Pancreas (tissue), 10 donors: ENCODE data around the gene APLN. TPM values are rescaled to one million over a fixed set of nuclear protein-coding genes. Genes with fewer than 3 reads are reported as not detected.

Experiments used
- ATAC-seq, 4 donors: fragments of 200-7000 bp; cut with Tn5 transposase; one replicate each; pipeline versions ENCODE4 v1.8.0 to v1.9.1; 2020; ENCODE audit warnings: mild to moderate bottlenecking in 4 of 4, moderate library complexity in 4 of 4
- DNase-seq, 6 donors: peaks; one replicate each; pipeline ENCODE4 v3.0.0-alpha.2; 2020
- FAIRE-seq: peaks from 2 replicates; lab custom pipeline; 2012; peaks lifted over from hg19 to GRCh38; lab: Jason Lieb, UNC
- H3K27ac ChIP-seq, 4 donors: fragments of 200-600 bp; sonication (generic); 1 replicate in 3 of 4; 2 replicates in 1 of 4; pipeline versions ENCODE4 v1.5.0 to v1.8.0; 2020
- H3K27me3 ChIP-seq, 4 donors: fragments of 200-600 bp; one replicate each; pipeline ENCODE4 v1.8.0; 2021
- H3K36me3 ChIP-seq, 3 donors: fragments of 200-600 bp; sonication (generic) in 1 of 3; one replicate each; pipeline versions ENCODE4 v1.5.0 to v1.8.0; 2020 to 2021
- H3K4me1 ChIP-seq, 3 donors: fragments of 200-600 bp; one replicate each; pipeline ENCODE4 v1.8.0; 2021
- H3K4me3 ChIP-seq, 4 donors: fragments of 200-600 bp; sonication (generic) in 2 of 4; one replicate each; pipeline versions ENCODE4 v1.5.0 to v1.8.0; 2020 to 2021
- H3K9me3 ChIP-seq, 4 donors: fragments of 200-600 bp; one replicate each; pipeline ENCODE4 v1.8.0; 2021
- WGBS, 2 donors: extraction: QIAGEN DNeasy Blood & Tissue Kit; methylation state at CpG; one replicate each; pipeline ENCODE4 v1.1.7; 2013; 5-methylcytosine and 5-hydroxymethylcytosine counted together
- intact Hi-C, 3 donors: fragments of 100-400 bp; cut with DNase I; formaldehyde crosslinking; loops; one replicate each; pipeline versions ENCODE4 v1.11.1 to v1.14.2; 2022
- polyA plus RNA-seq, 2 donors: library from polyadenylated mRNA; stranded (reverse); fragments of 200-250 nt; gene quantifications; one replicate each; pipeline ENCODE4 v1.2.3, GENCODE V29; 2013
- total RNA-seq, 6 donors: library from RNA; stranded (reverse); fragmentation: NEBNext Ultra II Directional in 4 of 6; extraction: Animal tissue kit (Norgen Biotek cat#: 25700) in 4 of 6; gene quantifications; one replicate each; pipeline versions ENCODE4 v1.2.1 to v1.2.4, GENCODE V29; 2021 to 2023
- TF ChIP-seq, protein P1 (sequence below), 4 donors: fragments of 200-600 bp; sonication (generic) in 3 of 4; IDR thresholded peaks; one replicate each; pipeline versions ENCODE4 v1.5.0 to v1.8.0; 2021; ENCODE audit warnings: antibody characterized with exemption in 4 of 4
- donor health status: healthy with polysubstance abuse.
- donor health status: DM: no; HTN: no; CAD: no; lungs with moderate emphysema.
- donor health status: DM: no; HTN: no; CAD: no.
- donor health status: control.
- donor health status: control.
- donor health status: Bipolar disorder and iron deficiency.
- donor health status: DM: yes; HTN: yes; CAD: no.
- donor health status: DM: no; HTN: no; CAD: no.
- donor health status: DM: no; HTN: no; CAD: no.
- donor health status: DM: yes; HTN: yes; CAD: no.

Gene APLN
- total and polyA plus RNA-seq, 8 donors, result 0.09 to 0.61 (median 0.19) TPM; not detected in 1

DNA sequence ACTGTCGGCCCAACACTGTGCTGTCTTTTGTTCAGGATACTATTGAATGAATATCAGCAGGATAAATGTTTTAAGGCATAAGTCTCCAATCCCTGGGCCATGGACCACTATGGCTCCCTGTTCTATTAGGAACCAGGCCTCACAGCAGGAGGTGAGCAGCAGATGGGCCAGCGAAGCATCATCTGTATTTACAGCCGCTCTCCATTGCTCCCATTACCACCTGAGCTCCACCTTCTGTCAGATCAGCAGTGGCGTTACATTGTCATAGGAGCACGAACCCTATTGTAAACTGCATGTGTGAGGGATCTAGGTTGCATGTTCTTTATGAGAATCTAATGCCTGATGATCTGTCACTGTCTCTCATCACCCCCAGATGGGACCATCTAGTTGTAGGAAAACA lies 3.7 kb upstream of the APLN start:
- H3K36me3 ChIP-seq, result no peaks in the 10 kb centered on the region
- FAIRE-seq (no peak), DNase-seq (no peak), ATAC-seq (no peak)
- H3K9me3 ChIP-seq, result no peaks in the 10 kb centered on the region
- TF ChIP-seq, protein P1, sequence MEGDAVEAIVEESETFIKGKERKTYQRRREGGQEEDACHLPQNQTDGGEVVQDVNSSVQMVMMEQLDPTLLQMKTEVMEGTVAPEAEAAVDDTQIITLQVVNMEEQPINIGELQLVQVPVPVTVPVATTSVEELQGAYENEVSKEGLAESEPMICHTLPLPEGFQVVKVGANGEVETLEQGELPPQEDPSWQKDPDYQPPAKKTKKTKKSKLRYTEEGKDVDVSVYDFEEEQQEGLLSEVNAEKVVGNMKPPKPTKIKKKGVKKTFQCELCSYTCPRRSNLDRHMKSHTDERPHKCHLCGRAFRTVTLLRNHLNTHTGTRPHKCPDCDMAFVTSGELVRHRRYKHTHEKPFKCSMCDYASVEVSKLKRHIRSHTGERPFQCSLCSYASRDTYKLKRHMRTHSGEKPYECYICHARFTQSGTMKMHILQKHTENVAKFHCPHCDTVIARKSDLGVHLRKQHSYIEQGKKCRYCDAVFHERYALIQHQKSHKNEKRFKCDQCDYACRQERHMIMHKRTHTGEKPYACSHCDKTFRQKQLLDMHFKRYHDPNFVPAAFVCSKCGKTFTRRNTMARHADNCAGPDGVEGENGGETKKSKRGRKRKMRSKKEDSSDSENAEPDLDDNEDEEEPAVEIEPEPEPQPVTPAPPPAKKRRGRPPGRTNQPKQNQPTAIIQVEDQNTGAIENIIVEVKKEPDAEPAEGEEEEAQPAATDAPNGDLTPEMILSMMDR (IDR thresholded peaks at IDR 0.05), result no peak
- peaks cover 0 to 3% (median 0%) of the 10 kb centered on the region in 4 donors for H3K27me3 ChIP-seq
- 82 to 89% methylated on average over 5 of the region's 5 CpGs for WGBS, 2 donors
- no peak overlapping the region for H3K27ac ChIP-seq
- H3K4me3 ChIP-seq, result no peak overlapping the region
- intact Hi-C loops, result no loop called here
- H3K4me1 ChIP-seq, result no peaks in the 10 kb centered on the region

DNA sequence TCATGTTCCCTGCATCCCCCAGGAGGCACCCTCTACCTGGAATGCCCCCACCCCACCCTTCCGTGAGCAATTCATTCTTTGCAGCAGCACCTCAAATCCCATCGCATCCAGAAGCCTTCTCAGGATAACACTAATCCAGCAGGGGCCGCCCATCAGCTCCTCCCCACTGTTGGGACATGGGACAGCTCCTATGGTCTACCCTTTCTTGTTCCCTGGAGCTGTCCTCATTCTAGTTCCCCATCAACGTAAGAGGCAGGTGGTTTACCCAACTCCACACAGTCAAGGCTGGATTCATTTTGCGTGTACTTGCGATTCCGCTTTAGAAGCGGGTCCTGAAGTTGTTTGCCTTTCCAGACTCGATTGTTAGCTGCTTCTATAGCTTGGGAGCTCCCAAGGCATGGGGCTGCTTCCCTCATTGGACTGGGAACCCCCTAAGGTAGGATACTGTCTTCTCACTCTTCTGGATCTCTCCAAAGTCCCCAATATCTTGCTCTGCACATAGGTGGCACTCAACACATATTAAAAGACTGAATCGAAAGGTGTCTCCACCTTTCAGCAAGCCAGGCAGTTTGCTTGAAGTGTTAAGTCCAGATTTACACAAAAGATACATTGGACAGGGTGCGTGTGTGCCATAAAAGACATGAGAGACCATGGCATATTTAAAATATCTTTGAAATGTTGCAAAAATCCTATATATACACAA lies 942 bp upstream of the APLN start:
- no peak for FAIRE-seq
- Histone ChIP-seq H3K4me1 (no peaks in the 10 kb centered on the region), H3K4me3 (no peak overlapping the region), H3K27me3 (peaks cover 0 to 3% (median 0%) of the 10 kb centered on the region in 4 donors), H3K9me3 (no peaks in the 10 kb centered on the region), H3K27ac (no peak overlapping the region), H3K36me3 (no peaks in the 10 kb centered on the region)
- intact Hi-C loops, result no loop called here
- 33 to 40% methylated on average over 11 of the region's 11 CpGs for WGBS, 2 donors
- TF ChIP-seq, protein P1 (IDR thresholded peaks at IDR 0.05), result no peak
- peak in 2 of 4 donors; percentile 13 to 25 for ATAC-seq
- DNase-seq, result no peak

DNA sequence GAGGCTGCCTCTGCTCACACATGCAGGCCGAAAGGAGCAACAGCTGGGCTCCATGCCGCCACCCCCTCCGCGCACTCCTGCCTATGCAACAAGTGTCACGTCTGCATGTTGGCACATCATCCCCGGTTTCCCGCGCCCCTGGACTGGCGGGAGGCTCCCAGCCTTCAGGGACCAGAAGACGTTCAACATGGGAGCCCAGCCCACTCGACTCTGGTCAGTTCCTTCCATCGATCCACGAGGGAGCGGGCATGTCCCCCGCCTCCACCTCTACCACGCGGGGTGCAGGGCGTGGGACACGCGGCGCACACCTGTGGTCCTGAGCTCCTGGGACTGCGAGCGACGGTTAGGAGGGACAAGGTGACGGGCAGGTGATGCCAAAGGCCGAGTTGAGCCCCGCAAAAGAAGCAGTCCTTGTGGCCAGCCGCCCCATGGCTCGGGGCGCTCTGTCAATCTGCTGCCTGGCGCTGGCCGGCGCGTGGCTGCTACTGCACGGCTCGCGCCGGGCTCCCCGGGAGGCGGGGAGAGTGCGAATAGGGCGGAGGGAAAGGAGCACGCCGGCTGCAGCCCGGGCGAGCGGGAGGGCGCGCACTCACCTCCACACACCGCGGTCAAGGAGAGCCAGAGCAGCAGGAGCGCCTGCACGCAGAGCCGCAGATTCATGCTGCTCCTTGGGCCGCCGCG lies 645 bp downstream of the APLN start:
- TF ChIP-seq, protein P1 (IDR thresholded peaks at IDR 0.05), result no peak

DNA sequence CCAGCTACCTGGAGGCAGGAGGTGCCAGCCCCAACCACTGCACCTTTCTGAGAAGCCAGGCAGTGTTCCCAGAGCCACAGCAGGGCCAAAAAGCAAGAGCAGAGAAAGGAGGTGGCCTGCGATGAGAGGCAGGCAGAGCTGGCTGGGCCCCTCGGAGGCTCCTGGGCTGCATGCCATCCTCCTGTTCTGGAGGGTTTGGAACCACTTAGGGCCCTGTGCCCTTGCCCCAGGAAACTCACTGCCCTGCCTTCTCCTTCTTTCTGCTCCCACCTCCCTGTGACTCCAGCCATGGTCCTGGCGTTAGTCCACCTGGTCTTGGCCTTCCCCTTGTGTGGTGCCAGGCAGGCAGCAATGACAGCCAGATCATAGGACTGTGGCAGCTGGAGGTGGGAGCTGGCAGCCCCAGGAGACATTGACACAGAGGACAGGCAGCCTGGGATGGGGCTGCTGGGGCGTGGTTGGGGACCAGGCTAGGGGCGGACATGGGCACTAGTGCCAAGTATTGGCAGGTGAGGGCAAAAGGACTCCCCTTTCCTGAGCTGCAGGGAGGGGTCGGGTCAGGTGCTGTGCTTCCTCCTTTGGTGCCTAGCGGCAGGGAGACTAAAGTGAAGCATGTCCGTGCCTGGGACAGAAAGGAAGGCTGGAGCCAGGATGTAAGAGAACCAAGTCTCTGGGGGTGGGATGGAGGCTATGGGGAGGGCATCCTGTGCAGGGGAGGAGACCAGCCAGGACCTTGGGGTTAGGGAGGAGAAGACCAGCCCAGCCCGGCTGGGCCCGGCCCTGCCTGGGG lies 1.4 kb downstream of the APLN start:
- Histone ChIP-seq H3K36me3 (no peaks in the 10 kb centered on the region), H3K4me3 (no peak overlapping the region), H3K27me3 (peaks cover 0 to 3% (median 0%) of the 10 kb centered on the region in 4 donors), H3K9me3 (no peaks in the 10 kb centered on the region), H3K27ac (no peak overlapping the region), H3K4me1 (no peaks in the 10 kb centered on the region)
- intact Hi-C loops, result no loop called here
- ATAC-seq, result no peak
- WGBS, 2 donors, result 66 to 77% methylated on average over 10 of the region's 10 CpGs
- TF ChIP-seq, protein P1 (IDR thresholded peaks at IDR 0.05), result no peak
- FAIRE-seq, result no peak
- DNase-seq, result no peak

More for the DNA sequence above, 645 bp downstream of the APLN start:
- no peaks in the 10 kb centered on the region for H3K4me1 ChIP-seq
- DNase-seq (peak in 4 of 6 donors; percentile 11 to 74 (median 46)), FAIRE-seq (no peak), ATAC-seq (peak; percentile 65 to 84 (median 76))
- H3K27me3 ChIP-seq, result peaks cover 0 to 3% (median 0%) of the 10 kb centered on the region in 4 donors
- H3K9me3 ChIP-seq, result no peaks in the 10 kb centered on the region
- peak overlapping the region in 3 of 4 donors; percentile 16 to 48 (median 31) for H3K4me3 ChIP-seq
- 1 to 33% methylated on average over 51 to 57 of the region's 57 CpGs for WGBS, 2 donors
- H3K36me3 ChIP-seq, result no peaks in the 10 kb centered on the region
- intact Hi-C loops, result no loop called here
- H3K27ac ChIP-seq, result no peak overlapping the region
